HG03457 (cell line): ENCODE data around the gene BBS7.
A peak's percentile ranks its signal among the peaks of the same experiment; 100 is the strongest.

ENCODE experiments used
- ATAC-seq: cut with Tn5 transposase; IDR thresholded peaks from one replicate; pipeline ENCODE4 v1.9.1; 2021; ENCODE audit warnings: moderate number of reproducible peaks; ENCODE audit not compliant: unreplicated experiment

Gene BBS7

GRCh38 chr4:121829511-121829910, 40.8 kb downstream of the BBS7 start:
- no peak for ATAC-seq

DNA sequence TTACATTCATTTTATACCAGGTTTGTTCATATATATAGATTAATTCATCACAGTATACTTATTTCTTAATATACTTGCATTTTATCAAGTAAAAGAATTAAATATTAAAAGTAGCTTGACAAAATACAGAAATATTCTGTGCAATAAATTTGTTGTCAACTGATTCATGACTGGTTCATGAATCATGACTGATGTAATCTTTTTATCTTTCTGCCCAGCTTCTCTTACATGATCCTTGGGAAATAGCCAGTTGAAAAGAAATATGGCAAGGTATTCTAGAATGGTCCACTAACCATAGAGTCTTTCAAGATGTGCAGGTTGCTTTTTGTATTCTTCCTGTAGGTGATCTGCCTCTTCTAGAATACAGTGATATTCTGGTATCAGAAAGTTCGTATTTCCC, 42.4 kb downstream of the BBS7 start:
- no peak for ATAC-seq

GRCh38 chr4:121824950-121825349, 45.3 kb downstream of the BBS7 start:
- no peak for ATAC-seq

GRCh38 chr4:121824171-121824527, 46.1 kb downstream of the BBS7 start:
- no peak for ATAC-seq

GRCh38 chr4:121823505-121824170, 46.6 kb downstream of the BBS7 start, which contains the start of gene CCNA2:
Gene CCNA2 (minus strand): TSS chr4:121823883. CDS start chr4:121823628, 255 bp downstream.
- peak; percentile 89 for ATAC-seq

DNA sequence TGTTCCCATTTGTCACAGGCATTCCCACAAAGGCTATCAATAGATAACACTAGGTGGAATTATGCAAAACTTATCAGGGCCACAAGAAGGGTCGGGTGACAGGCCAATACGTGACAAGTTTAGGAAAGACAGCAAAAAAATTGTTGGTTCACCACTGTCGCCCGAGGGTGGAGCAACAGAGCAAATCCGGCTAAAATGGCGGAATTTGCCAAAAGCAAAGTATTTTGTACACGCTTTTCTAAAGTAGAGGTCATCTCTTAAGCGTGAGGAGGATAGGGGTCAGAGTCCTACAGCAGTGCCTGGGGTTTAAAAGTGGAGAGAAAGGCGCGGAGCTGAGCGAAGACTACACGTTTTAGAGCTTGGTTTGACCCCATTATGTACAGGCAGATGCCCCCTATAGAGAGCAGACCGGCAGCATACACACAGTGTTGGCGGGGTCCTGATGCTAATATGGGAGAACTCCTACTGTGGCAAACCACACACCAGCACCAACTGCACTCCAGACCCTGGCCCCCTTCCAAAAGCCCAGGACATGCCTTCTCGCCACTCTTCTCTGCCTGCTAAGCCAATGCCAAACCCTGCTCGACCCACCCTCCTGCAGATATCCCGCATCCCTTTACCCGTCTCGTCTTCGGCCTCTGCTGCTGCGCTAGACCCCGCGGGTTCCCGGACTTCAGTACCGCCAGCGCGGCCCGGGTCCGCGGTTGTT, 47.3 kb downstream of the BBS7 start:
- ATAC-seq, result peak; percentile 27

DNA sequence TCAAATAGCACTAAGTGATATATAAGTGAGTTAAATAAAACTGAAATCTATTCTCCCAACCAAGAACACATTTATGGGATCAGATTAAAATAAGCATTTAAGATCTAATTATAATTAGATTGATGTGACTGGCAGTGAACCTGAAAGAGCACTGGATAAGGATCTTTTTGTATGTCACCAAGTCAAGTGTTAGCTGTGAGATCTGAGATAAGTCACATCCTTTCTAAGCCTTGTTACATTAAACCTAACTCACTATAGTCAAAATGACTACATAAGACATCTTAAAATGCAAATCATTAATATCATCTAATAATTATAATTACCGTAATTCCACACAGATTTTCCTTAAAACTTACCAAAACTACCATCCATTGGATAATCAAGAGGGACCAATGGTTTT, 48.2 kb downstream of the BBS7 start:
- ATAC-seq, result no peak

DNA sequence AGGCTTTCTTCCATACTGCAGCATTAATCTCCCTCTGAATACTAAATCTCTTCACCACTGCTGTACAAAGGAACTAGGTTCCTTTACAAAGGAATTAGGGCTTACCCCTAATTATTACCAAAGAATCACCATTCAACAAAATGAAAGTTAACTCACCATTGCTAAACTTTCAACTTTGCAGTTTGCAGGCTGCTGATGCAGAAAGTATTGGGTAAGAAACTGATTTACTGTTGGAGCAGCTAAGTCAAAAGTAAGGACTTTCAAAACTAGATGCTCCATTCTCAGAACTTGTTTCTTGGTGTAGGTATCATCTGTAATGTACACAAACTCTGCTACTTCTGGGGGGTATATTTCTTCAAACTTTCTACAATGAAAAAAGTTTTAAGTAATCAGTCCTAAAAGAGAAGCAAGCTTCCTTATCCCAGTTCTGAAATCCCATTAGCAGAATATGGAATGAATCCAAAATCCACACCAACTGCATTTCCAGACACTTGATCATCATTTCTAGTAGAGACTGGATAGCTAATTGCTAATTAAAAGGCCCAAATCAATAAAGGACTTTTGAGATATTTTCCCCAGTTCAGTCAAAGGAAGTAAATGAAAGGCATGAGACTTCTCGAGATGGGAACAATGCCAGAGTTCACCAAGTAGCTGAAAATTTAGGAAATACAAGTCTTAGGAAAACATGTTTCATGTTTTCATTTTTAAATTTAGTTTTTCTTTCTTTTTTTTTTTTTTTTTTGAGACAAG, 50.9 kb downstream of the BBS7 start:
- ATAC-seq, result no peak

DNA sequence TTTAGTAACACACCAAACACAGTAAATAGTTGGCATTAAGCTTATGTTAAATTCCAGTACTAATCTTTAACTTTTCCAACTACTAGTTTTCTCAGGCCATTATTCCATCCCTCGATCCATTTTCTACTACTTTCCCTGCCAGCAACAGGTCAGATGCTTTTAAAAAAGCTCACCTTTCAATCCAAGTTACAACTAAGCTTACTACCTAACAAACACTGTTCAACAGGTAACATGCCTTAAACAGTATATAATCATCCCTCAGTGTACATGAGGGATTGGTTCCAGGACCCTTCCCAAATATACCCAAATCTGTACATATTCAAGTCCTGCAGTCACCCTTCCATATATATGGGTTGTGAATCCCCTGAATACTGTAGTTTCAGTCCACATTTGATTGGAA, 52.1 kb downstream of the BBS7 start:
- ATAC-seq, result no peak

DNA sequence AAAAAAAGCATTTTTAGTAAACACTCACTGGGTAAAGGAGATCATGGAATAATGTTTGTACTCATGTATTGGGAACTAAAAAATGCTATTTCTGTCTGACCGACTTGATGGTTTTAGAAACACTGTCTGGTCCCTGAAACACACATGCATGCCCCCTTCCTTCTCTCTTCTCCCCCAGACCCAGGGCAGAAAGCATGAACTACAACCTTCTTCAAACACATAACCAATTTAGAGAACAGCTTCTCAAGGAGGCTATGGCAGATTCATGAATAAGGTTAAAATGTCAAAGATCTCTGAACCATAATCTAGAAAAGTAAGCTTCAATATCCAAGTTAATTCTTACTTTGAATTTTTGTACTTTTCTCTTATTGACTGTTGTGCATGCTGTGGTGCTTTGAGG, 52.6 kb downstream of the BBS7 start:
- ATAC-seq, result no peak

- ATAC-seq, result no peak
These were observed 53.3 kb downstream of the BBS7 start for GRCh38 chr4:121817006-121817405.

- no peak for ATAC-seq
These were observed 55.5 kb downstream of the BBS7 start for GRCh38 chr4:121814756-121815155.

DNA sequence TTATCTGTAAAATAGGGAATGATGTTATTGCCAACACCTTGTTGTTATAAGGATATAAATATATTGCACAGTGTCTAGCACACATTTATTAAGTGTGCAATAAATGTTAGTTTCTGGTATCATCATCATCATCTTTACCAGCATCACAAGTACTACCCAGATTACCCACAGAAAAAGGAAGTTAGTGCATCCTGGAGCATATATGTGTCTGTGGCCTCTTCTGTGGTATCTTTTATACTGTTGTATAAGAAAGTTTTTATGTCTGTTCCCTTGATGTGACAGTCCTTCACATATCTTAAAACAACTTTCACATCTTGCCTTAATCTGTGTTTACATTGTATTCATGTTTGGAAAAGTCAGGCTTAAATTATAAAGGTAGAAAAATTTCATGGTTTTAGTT, 59.2 kb downstream of the BBS7 start:
- ATAC-seq, result no peak

GRCh38 chr4:121806411-121806810, 63.9 kb downstream of the BBS7 start:
- ATAC-seq, result no peak

- no peak for ATAC-seq
These were observed 68.6 kb downstream of the BBS7 start for GRCh38 chr4:121801715-121802075.

DNA sequence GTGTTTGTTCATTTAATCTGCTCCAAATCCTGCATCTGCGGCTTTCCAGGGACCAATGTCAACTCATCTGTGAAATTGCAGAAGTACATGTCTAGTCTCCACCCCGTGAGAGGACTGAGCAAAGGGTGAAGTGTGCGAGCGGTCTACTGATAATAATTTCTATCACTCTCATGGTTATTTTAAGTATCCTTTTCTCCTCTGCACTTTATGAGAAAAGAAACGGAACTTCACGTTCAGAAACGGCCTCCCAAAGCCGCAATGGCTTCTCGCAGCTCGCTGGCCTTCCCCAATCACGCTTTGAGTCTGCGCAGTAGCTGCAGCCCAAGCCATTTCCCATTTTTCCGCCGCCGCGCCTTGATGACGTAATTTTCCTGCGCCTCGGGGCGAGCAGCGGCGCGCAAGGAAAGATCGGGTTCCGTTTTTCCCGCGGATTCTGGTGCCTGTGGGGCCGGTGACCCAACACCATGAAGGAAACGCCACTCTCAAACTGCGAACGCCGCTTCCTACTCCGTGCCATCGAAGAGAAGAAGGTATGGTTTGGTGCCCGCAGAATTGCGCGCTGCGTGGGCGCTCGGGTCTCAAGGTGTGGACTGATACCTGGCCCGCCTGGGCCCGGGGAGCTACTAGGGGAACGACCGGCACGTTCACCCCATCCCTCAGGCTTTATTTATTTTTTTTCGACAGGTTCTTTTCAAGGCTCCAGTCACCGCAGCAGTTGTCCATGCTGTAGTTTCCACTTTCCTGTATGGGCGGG, 69.1 kb downstream of the BBS7 start, which contains the start of gene EXOSC9:
Gene EXOSC9 (plus strand): TSS at position 363 of the 754 bp plus-strand sequence. CDS start 102 bp downstream, at position 465.
- ATAC-seq, result peak; percentile 62

DNA sequence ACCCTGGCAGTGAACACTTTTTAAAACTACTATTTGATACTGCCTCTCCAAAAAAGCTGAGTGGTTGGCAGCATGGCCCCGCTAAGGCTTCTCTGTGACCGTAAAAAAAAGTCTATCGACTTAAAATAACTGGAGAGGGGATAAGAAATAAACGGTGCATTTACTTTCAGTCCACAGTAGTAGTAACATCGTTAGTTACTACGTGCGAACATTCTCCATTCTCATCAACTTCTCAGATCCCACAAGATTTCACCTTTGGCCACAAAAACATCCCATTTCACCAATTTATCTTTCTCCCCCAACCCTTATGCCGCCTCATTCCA, 69.7 kb downstream of the BBS7 start:
- ATAC-seq, result peak; percentile 22

DNA sequence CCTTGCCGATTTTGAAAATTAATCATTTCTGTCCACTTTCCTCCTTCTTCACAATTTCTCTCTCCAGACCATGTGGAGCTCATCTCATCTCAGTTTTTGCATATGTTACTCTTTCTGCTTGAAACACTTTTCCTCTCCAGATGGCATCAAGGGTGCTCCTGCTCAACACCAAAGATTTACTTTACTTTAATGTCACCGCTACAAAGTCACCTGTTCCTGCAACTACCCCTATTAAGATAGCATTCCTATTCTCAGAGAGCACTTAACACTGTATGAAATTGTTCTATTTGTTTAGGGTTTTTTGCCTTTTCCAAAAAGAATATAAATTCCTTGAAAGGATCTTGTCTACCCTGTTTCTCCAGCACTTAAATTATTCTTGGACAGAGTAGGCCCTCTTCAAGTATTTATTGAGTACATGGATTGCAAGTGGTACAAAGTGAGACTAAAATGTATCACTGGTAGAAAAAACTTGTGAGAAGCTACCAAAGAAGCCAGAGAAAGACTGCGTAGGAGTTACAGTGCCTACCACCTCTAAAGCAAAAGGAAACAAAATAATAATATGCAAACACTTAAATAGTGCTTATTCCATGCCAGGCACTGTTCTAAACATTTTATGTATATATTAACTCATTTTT, 70.3 kb downstream of the BBS7 start:
- ATAC-seq, result no peak

GRCh38 chr4:121799208-121799823, 71.0 kb downstream of the BBS7 start:
- ATAC-seq, result no peak

- no peak for ATAC-seq
These were observed 74.0 kb downstream of the BBS7 start for GRCh38 chr4:121796283-121796682.
